ENCODE data around the gene PRICKLE2. TPM values are rescaled to one million over a fixed set of nuclear protein-coding genes. Genes with fewer than 3 reads are reported as not detected.

The PRICKLE2 gene
- total and polyA plus RNA-seq, 2 experiments from 2014 or later = 1.1 to 12.5 TPM

DNA sequence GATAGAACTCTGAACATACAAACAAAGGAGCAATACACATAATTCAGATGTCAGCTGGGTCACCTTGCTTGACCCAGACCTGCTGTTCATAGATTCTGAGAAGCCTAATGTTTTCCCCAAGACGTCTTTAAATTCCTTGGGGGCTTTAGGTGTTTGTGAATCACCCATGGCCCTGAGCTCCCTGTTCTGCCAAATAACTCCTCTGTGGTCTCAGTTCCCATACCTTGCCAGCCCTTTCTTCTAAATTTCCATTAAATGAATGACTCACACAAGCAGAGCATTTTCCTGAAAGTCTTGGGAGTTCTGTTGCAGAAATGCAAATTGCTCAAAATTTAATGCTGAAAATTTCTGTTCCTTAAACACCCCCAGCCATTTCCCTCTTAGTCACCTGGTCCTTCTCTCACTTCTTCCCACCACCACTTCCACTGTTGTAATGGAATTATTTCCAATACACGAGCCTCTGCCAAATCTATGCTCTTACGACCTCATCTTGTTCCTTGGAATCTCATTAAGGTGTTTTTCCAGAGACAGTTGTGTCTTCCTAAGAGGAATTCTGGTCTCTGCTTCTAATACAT is 168.6 kb downstream of the PRICKLE2 start:
- Histone ChIP-seq H3K36me3 (ENCODE audit: insufficient read depth) (no peaks in the 10 kb centered on the region), H3K27ac (ENCODE audit: low read depth) (no peak overlapping the region), H2AFZ (no peak overlapping the region), H3K4me2 (no peak overlapping the region), H3K9me2 (ENCODE audit: insufficient read depth) (no peaks in the 10 kb centered on the region), H3K4me1 (ENCODE audit: insufficient read depth) (0 out of 2 replicates have a peak, but pooled peaks cover 8% of the 10 kb centered on the region), H3K27me3 (ENCODE audit: insufficient read depth) (no peaks in the 10 kb centered on the region), H3F3A (replicated peaks; ENCODE audit: low read depth) (no peaks in the 10 kb centered on the region), H4K20me1 (replicated peaks; ENCODE audit: insufficient read depth) (no peaks in the 10 kb centered on the region), H3K79me2 (replicated peaks; ENCODE audit: insufficient read depth) (no peaks in the 10 kb centered on the region), H3K4me3 (no peak overlapping the region)
- Mint-ChIP-seq H3K36me3 (ENCODE audit: low read depth) (no peaks in the 10 kb centered on the region), H3K4me3 (no peak overlapping the region), H3K27me3 (ENCODE audit: insufficient read depth, low read depth, poor library complexity) (no peaks in the 10 kb centered on the region), H3K9me3 (no peaks in the 10 kb centered on the region), H3K4me1 (peaks cover 3% of the 10 kb centered on the region; the same call in 2 of the 3 replicates), H3K27ac (no peak overlapping the region)
- no peak for DNase-seq (ENCODE audit: low spot score)
- no peak for TF ChIP-seq POLR2AphosphoS5 (IDR thresholded peaks at IDR 0.05; ENCODE audit: low read depth)
- TF ChIP-seq, protein P1, sequence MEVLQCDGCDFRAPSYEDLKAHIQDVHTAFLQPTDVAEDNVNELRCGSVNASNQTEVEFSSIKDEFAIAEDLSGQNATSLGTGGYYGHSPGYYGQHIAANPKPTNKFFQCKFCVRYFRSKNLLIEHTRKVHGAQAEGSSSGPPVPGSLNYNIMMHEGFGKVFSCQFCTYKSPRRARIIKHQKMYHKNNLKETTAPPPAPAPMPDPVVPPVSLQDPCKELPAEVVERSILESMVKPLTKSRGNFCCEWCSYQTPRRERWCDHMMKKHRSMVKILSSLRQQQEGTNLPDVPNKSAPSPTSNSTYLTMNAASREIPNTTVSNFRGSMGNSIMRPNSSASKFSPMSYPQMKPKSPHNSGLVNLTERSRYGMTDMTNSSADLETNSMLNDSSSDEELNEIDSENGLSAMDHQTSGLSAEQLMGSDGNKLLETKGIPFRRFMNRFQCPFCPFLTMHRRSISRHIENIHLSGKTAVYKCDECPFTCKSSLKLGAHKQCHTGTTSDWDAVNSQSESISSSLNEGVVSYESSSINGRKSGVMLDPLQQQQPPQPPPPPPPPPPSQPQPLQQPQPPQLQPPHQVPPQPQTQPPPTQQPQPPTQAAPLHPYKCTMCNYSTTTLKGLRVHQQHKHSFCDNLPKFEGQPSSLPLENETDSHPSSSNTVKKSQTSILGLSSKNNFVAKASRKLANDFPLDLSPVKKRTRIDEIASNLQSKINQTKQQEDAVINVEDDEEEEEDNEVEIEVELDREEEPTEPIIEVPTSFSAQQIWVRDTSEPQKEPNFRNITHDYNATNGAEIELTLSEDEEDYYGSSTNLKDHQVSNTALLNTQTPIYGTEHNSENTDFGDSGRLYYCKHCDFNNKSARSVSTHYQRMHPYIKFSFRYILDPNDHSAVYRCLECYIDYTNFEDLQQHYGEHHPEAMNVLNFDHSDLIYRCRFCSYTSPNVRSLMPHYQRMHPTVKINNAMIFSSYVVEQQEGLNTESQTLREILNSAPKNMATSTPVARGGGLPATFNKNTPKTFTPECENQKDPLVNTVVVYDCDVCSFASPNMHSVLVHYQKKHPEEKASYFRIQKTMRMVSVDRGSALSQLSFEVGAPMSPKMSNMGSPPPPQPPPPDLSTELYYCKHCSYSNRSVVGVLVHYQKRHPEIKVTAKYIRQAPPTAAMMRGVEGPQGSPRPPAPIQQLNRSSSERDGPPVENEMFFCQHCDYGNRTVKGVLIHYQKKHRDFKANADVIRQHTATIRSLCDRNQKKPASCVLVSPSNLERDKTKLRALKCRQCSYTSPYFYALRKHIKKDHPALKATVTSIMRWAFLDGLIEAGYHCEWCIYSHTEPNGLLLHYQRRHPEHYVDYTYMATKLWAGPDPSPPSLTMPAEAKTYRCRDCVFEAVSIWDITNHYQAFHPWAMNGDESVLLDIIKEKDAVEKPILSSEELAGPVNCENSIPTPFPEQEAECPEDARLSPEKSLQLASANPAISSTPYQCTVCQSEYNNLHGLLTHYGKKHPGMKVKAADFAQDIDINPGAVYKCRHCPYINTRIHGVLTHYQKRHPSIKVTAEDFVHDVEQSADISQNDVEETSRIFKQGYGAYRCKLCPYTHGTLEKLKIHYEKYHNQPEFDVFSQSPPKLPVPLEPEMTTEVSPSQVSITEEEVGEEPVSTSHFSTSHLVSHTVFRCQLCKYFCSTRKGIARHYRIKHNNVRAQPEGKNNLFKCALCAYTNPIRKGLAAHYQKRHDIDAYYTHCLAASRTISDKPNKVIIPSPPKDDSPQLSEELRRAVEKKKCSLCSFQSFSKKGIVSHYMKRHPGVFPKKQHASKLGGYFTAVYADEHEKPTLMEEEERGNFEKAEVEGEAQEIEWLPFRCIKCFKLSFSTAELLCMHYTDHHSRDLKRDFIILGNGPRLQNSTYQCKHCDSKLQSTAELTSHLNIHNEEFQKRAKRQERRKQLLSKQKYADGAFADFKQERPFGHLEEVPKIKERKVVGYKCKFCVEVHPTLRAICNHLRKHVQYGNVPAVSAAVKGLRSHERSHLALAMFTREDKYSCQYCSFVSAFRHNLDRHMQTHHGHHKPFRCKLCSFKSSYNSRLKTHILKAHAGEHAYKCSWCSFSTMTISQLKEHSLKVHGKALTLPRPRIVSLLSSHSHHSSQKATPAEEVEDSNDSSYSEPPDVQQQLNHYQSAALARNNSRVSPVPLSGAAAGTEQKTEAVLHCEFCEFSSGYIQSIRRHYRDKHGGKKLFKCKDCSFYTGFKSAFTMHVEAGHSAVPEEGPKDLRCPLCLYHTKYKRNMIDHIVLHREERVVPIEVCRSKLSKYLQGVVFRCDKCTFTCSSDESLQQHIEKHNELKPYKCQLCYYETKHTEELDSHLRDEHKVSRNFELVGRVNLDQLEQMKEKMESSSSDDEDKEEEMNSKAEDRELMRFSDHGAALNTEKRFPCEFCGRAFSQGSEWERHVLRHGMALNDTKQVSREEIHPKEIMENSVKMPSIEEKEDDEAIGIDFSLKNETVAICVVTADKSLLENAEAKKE (CRISPR knock-in tag; IDR thresholded peaks at IDR 0.05) = no peak
- TF ChIP-seq, protein P2, sequence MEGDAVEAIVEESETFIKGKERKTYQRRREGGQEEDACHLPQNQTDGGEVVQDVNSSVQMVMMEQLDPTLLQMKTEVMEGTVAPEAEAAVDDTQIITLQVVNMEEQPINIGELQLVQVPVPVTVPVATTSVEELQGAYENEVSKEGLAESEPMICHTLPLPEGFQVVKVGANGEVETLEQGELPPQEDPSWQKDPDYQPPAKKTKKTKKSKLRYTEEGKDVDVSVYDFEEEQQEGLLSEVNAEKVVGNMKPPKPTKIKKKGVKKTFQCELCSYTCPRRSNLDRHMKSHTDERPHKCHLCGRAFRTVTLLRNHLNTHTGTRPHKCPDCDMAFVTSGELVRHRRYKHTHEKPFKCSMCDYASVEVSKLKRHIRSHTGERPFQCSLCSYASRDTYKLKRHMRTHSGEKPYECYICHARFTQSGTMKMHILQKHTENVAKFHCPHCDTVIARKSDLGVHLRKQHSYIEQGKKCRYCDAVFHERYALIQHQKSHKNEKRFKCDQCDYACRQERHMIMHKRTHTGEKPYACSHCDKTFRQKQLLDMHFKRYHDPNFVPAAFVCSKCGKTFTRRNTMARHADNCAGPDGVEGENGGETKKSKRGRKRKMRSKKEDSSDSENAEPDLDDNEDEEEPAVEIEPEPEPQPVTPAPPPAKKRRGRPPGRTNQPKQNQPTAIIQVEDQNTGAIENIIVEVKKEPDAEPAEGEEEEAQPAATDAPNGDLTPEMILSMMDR (conservative IDR thresholded peaks at IDR 0.05; ENCODE audit: low read depth in 2 of 2) = no peak
- no peak for TF ChIP-seq NANOG (IDR thresholded peaks at IDR 0.05; ENCODE audit: borderline replicate concordance)
- no peak for TF ChIP-seq STAT1 (IDR thresholded peaks at IDR 0.05; ENCODE audit: unreplicated experiment)
- no peak for TF ChIP-seq REST (IDR thresholded peaks at IDR 0.05; ENCODE audit: unreplicated experiment)
- TF ChIP-seq ETS1 (IDR thresholded peaks at IDR 0.05) = no peak
- no peak for TF ChIP-seq EZH2 (IDR thresholded peaks at IDR 0.05; ENCODE audit: low read depth, unreplicated experiment)
- TF ChIP-seq JUNB (IDR thresholded peaks at IDR 0.05; ENCODE audit: unreplicated experiment) = no peak
- no peak for TF ChIP-seq ZNF331 (CRISPR knock-in tag; IDR thresholded peaks at IDR 0.05; ENCODE audit: low read depth)
- TF ChIP-seq ZNF114 (CRISPR knock-in tag; IDR thresholded peaks at IDR 0.05) = no peak
- TF ChIP-seq CREB1 (CRISPR knock-in tag; IDR thresholded peaks at IDR 0.05; ENCODE audit: low read depth) = no peak
- TF ChIP-seq EZH2phosphoT487 (IDR thresholded peaks at IDR 0.05; ENCODE audit: unreplicated experiment) = no peak
- ATAC-seq = no peak

All from GM23338 (cell line).